ENCODE measurements around the gene HOXC9. TPM values are rescaled to one million over a fixed set of nuclear protein-coding genes. Genes with fewer than 3 reads are reported as not detected.

HOXC9 gene
- total RNA-seq, 2 donors from 2014 or later: not detected

GRCh38 chr12:54019091-54019811, 19.3 kb downstream of the HOXC9 start:
- DNase-seq (no peak), ATAC-seq (no peak)
- intact Hi-C loops (cut with DNase I): no loop called here

DNA sequence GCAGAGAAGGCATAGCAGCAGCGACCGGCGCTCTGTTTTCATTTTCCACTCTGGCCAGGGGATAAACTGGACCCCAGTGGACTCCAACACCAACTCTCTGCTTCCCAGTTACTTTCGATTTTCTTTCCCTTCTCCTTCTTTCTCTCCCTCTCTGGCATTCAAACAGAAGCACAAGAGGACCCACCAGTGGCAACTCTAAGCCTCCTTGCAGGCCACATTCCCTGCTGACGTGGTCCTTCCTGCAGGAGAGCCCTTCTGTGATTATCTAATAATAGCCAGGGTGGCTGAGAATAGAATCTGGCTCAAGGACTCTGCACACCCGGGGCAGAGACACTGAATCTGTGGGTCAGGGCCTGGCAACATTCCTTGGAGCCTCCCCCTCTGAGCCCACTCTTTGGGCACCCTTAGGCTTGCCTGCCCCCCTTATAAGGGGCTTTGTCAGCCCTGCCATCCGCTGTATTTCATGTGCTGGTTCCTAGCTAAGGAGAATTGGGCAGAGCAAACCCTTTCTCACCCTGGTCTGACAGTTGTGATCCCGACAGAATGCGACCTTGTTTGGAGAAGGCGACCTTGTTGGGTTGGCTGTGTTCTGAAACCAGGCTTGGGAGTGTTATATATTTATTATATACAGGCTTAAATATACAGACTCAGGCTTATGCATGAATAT, 20.1 kb downstream of the HOXC9 start:
- intact Hi-C loops (cut with DNase I): no loop called here
- ATAC-seq (peak; percentile 44 to 55), DNase-seq (no peak)

DNA sequence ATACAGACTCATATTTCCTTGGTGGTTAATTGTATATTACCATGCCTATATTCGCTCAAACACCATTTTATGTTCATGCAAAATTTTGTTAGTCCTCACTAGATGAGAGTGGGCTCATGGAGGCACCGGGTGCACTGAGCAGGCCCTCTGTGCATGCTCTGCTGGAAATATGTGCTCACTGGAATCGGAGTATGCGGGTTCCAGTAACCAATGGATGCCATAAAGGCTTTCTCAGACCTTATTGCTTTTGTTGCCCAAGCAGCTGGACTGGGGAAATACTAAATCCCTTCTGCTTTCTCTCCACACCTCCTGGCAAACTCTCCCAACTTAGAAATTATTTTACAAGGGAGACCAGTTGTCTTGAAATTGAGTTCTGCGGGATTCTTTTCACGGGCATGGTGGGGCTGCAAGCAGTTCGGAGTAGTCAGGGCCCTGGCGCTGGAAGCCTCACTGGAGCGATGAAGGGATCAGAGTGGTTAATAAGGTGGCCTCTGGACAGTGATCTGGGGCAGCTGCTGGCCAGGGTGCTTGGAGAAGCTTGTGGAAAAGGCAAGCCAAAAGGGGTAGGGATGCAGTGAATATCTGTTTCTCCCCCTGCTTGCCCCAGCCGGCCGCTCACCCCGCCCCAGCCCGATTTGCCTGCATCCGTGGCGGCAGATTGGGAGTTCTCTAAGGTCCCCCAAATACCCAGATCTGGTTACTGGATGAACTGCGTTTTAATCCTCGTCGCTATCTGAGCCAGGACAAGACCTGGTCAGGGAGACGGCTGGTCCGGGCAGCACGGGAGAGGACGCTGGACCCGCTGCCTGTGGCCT, 20.8 kb downstream of the HOXC9 start:
- DNase-seq (no peak), ATAC-seq (no peak)
- intact Hi-C loops (cut with DNase I): no loop called here

- no peak for ATAC-seq
These were observed 21.6 kb downstream of the HOXC9 start for GRCh38 chr12:54021432-54022013.

GRCh38 chr12:54022960-54023884, 23.3 kb downstream of the HOXC9 start:
- ATAC-seq (no peak), DNase-seq (no peak)
- intact Hi-C loops (cut with DNase I): no loop called here

More at GRCh38 chr12:54021432-54022013, 21.6 kb downstream of the HOXC9 start:
- no peak for DNase-seq
- intact Hi-C loops (cut with DNase I): no loop called here

- ATAC-seq (no peak), DNase-seq (no peak)
- intact Hi-C loops (cut with DNase I): no loop called here
These were observed 24.2 kb downstream of the HOXC9 start for GRCh38 chr12:54024127-54024526.

DNA sequence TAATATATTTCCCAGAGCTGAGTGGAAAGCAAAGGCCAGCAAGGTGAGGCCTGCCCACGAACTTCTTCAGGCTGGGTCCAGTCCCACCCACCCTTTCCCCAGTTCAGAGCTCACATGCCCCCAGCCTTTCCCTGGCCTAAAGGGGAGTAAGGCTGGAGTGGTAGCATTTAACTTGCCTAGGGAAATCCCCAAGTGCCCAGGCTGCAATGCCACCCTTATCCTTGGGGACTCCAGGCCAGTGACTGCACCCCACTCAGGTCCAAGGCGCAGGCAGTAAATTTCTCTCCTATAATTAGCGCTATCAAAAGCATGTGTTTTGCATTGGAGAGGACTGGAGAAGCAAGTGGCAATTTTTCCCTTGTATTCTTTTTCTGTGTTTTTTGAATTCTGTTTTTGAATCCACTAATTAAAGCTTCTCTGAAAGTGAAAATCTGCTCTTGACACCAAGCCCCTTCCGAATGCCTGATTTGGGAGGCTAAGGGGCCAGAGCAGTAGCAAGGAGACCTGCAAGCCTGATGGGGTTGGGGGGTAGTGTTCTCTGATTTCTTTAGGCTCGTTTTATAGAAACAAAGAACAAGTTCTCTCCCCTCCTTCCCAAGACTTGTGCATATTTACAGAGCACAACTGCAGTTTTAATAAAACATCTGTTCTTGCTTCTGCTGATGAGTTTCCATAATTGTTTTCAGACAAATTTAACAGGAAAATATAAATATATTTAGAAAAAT, 24.8 kb downstream of the HOXC9 start:
- intact Hi-C loops (cut with DNase I): no loop called here
- DNase-seq: no peak
- ATAC-seq: no peak

- no peak for DNase-seq
These were observed 25.8 kb downstream of the HOXC9 start for GRCh38 chr12:54025499-54026405.

GRCh38 chr12:54026640-54027441, 26.9 kb downstream of the HOXC9 start:
- DNase-seq: no peak
- no peak for ATAC-seq
- intact Hi-C loops (cut with DNase I): no loop called here

More at GRCh38 chr12:54025499-54026405, 25.8 kb downstream of the HOXC9 start:
- ATAC-seq: no peak
- intact Hi-C loops (cut with DNase I): no loop called here

DNA sequence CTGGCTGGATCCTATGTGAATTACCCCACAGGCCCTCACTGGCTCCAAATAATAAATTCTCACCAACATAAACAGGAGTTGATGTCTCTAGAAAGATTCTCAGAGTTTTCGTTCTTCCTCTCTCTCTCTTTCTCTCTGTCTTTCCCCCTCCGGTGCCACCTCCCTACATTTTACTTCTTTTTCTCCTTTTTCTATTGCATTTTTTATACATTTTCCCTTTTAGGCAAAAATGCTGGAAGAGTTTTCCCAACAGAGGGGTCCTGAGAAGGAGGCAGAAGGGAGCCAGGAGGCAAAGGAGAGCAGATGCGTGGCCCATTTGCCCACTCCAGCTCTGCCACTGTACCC, 27.5 kb downstream of the HOXC9 start:
- no peak for ATAC-seq
- no peak for DNase-seq
- intact Hi-C loops (cut with DNase I): no loop called here

DNA sequence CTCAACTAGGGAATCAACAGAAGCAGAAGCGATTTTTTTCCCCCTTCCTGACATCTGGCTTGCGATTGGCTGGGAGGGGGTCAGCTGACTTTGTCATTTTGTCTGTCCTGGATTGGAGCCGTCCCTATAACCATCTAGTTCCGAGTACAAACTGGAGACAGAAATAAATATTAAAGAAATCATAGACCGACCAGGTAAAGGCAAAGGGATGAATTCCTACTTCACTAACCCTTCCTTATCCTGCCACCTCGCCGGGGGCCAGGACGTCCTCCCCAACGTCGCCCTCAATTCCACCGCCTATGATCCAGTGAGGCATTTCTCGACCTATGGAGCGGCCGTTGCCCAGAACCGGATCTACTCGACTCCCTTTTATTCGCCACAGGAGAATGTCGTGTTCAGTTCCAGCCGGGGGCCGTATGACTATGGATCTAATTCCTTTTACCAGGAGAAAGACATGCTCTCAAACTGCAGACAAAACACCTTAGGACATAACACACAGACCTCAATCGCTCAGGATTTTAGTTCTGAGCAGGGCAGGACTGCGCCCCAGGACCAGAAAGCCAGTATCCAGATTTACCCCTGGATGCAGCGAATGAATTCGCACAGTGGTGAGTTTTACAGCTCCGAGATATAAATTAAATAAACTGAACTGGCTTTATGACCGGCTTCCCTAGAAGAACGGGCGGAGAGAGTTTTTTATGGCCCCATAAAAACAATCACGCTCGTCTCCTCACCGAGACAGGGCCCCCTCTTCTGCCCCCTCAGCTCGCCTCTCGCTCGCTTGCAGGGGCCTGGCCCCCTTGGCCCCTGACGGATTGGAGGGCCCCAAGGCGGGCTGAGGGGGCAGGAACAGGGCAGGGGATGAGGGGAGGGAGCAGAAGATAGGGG, 28.6 kb downstream of the HOXC9 start, which contains the start of gene HOXC6:
HOXC6 (plus strand) TSS at position 127 of the 888 bp plus-strand sequence; CDS start at position 209, 82 bp downstream.
- ATAC-seq (no peak), DNase-seq (no peak)
- intact Hi-C loops (cut with DNase I): no loop called here

DNA sequence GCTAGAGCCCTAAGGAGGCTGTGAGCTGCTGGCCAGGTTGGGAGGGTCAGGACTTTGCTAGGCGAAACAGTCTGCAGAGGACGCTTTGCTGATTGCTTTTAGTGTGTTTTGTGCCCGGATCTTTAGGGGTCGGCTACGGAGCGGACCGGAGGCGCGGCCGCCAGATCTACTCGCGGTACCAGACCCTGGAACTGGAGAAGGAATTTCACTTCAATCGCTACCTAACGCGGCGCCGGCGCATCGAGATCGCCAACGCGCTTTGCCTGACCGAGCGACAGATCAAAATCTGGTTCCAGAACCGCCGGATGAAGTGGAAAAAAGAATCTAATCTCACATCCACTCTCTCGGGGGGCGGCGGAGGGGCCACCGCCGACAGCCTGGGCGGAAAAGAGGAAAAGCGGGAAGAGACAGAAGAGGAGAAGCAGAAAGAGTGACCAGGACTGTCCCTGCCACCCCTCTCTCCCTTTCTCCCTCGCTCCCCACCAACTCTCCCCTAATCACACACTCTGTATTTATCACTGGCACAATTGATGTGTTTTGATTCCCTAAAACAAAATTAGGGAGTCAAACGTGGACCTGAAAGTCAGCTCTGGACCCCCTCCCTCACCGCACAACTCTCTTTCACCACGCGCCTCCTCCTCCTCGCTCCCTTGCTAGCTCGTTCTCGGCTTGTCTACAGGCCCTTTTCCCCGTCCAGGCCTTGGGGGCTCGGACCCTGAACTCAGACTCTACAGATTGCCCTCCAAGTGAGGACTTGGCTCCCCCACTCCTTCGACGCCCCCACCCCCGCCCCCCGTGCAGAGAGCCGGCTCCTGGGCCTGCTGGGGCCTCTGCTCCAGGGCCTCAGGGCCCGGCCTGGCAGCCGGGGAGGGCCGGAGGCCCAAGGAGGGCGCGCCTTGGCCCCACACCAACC, 29.8 kb downstream of the HOXC9 start:
- ATAC-seq (no peak), DNase-seq (no peak)
- intact Hi-C loops (cut with DNase I): no loop called here

DNA sequence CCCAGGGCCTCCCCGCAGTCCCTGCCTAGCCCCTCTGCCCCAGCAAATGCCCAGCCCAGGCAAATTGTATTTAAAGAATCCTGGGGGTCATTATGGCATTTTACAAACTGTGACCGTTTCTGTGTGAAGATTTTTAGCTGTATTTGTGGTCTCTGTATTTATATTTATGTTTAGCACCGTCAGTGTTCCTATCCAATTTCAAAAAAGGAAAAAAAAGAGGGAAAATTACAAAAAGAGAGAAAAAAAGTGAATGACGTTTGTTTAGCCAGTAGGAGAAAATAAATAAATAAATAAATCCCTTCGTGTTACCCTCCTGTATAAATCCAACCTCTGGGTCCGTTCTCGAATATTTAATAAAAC, 30.5 kb downstream of the HOXC9 start:
- ATAC-seq (no peak), DNase-seq (no peak)
- intact Hi-C loops (cut with DNase I): no loop called here

DNA sequence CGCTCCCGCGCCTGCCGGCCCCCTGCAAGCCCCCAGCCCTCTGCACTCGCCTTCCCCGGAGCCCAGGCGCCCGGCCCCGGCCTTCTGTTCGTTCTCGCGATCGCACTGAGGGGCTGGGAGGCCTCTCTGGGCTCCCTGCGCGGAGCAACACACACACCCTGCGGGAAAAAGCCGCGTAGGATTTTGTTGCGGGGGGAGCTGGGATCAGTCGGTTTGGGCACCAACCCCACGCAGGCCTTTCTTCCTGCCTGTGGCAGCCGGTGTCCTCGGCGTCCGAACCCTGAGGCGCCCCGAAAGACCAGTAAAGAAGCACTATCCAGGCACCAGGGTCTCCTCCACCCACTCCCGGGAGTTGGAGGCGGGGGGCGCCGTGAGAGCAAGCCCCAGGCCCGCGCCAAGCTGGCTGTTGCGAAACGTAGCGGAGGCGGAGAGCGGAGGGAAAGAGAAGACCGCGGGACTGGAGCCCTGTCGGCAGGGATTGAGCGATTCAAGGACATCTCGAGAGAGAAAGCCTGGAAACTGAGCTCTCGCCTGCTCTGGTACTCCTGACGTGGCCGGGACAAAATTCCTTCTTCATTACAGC, 31.0 kb downstream of the HOXC9 start:
- ATAC-seq (peak in 1 of 2 donors; percentile 8), DNase-seq (no peak)
- intact Hi-C loops (cut with DNase I): no loop called here

Measured in left cardiac atrium (tissue), 4 donors.